CD4-positive, alpha-beta T cell treated with Interleukin-1 beta for 1 hour (primary cell): Measurements from ENCODE around the gene CRPPA.
"Not testable (repeated sequence)": the region's sequence is repeated elsewhere in the genome, so short reads cannot be mapped to it uniquely, and the experiment has no call there.

Experiments
- DNase-seq, 2 donors: peaks; one replicate each; pipeline ENCODE4 v3.0.0-alpha.2; 2020 to 2022

Gene CRPPA

GRCh38 chr7:16396766-16397500 lies 24.4 kb downstream of the CRPPA start:
- DNase-seq: no peak

GRCh38 chr7:16395121-16395520 lies 26.2 kb downstream of the CRPPA start:
- no peak for DNase-seq

- no peak for DNase-seq
Measured at GRCh38 chr7:16393862-16394422, 27.4 kb downstream of the CRPPA start.

- DNase-seq: no peak
Measured at GRCh38 chr7:16392990-16393523, 28.3 kb downstream of the CRPPA start.

- DNase-seq: not testable (repeated sequence)
Measured at GRCh38 chr7:16383786-16384185, 37.6 kb downstream of the CRPPA start.

GRCh38 chr7:16383103-16383502 lies 38.2 kb downstream of the CRPPA start:
- DNase-seq: not testable (repeated sequence)
